Spleen (tissue), 11 donors: ENCODE measurements around the gene ART1. TPM values are rescaled to one million over a fixed set of nuclear protein-coding genes. Genes with fewer than 3 reads are reported as not detected.
A peak's percentile ranks its signal among the peaks of the same experiment; 100 is the strongest.

Experiments used
- DNase-seq: peaks from one replicate; pipeline ENCODE4 v3.0.0-alpha.2; 2020
- H3K27ac ChIP-seq, 8 donors: fragments of 200-600 bp; sonication (generic) in 7 of 8; 1 replicate in 4 of 8; 2 replicates in 4 of 8; pipeline versions ENCODE4 v1.5.0 to v1.8.0; 2016 to 2021; ENCODE audit warnings: inconsistent platforms in 4 of 8, mild to moderate bottlenecking in 4 of 8, moderate library complexity in 1 of 8
- H3K27me3 ChIP-seq, 7 donors: fragments of 200-600 bp; sonication (generic) in 6 of 7; replicated peaks in 1 of 7; 1 replicate in 4 of 7; 2 replicates in 3 of 7; pipeline versions ENCODE4 v1.5.0 to v1.8.0; 2016 to 2021; ENCODE audit warnings: inconsistent platforms in 3 of 7, mild to moderate bottlenecking in 1 of 7
- H3K36me3 ChIP-seq, 6 donors: fragments of 200-600 bp; sonication (generic) in 5 of 6; 1 replicate in 4 of 6; 2 replicates in 2 of 6; pipeline versions ENCODE4 v1.5.0 to v1.8.0; 2016 to 2021; ENCODE audit warnings: inconsistent platforms in 2 of 6
- H3K4me1 ChIP-seq, 6 donors: fragments of 200-600 bp; sonication (generic) in 5 of 6; 1 replicate in 3 of 6; 2 replicates in 3 of 6; pipeline versions ENCODE4 v1.5.0 to v1.8.0; 2016 to 2021; ENCODE audit warnings: inconsistent platforms in 3 of 6
- H3K4me3 ChIP-seq, 8 donors: fragments of 200-600 bp; sonication (generic) in 7 of 8; 1 replicate in 4 of 8; 2 replicates in 4 of 8; pipeline versions ENCODE4 v1.5.0 to v1.8.0; 2016 to 2021; ENCODE audit warnings: inconsistent platforms in 4 of 8, mild to moderate bottlenecking in 4 of 8, moderate library complexity in 2 of 8
- H3K9me3 ChIP-seq, 8 donors: fragments of 200-600 bp; sonication (generic) in 7 of 8; 1 replicate in 4 of 8; 2 replicates in 4 of 8; pipeline versions ENCODE4 v1.5.0 to v1.8.0; 2016 to 2021; ENCODE audit warnings: inconsistent platforms in 4 of 8
- POLR2A ChIP-seq, 3 donors: fragments of 450-650 bp; IDR thresholded peaks; one replicate each; pipeline ENCODE4 v1.5.1; 2017; ENCODE audit warnings: antibody characterized with exemption in 3 of 3, mild to moderate bottlenecking in 1 of 3
- POLR2AphosphoS5 ChIP-seq, 3 donors: sonication (generic); formaldehyde crosslinking; IDR thresholded peaks; one replicate each; pipeline ENCODE4 v1.5.1; 2017; ENCODE audit warnings: antibody characterized with exemption in 3 of 3
- WGBS, 5 donors: extraction: QIAGEN DNeasy Blood & Tissue Kit in 3 of 5; methylation state at CpG; one replicate each; pipeline versions ENCODE4 v1.1.5 to v1.1.7; 2013 to 2018; 5-methylcytosine and 5-hydroxymethylcytosine counted together
- intact Hi-C: fragments of 100-400 bp; cut with DNase I; formaldehyde crosslinking; loops from one replicate; pipeline ENCODE4 v1.15.0; 2023; ENCODE audit warnings: low total_unique reads
- polyA plus RNA-seq, 3 donors: library from polyadenylated mRNA; stranded (reverse); fragments of 200-250 nt; gene quantifications; one replicate each; pipeline ENCODE4 v1.2.1, GENCODE V29; 2013
- total RNA-seq, 7 donors: library from RNA; depleted of rRNA in 3 of 7; stranded (reverse); fragments of >200 nt in 3 of 7; fragmentation: NEBNext Ultra II Directional in 4 of 7; extraction: Animal tissue kit (Norgen Biotek cat#: 25700) in 4 of 7; gene quantifications; one replicate each; pipeline versions ENCODE4 v1.1.0 to v1.2.1, GENCODE V29; 2016 to 2021
- TF ChIP-seq, protein P1 (sequence below), 11 experiments: fragments of 200-600 bp in 7 of 11; fragments of 450-650 bp in 4 of 11; sonication (generic) in 4 of 11; IDR thresholded peaks in 8 of 11; conservative IDR thresholded peaks in 3 of 11; 1 replicate in 7 of 11; 2 replicates in 4 of 11; pipeline versions ENCODE4 v1.4.0 to v1.8.0; 2016 to 2021; ENCODE audit warnings: antibody characterized with exemption in 11 of 11, inconsistent platforms in 4 of 11, mild to moderate bottlenecking in 1 of 11
- donor health status: healthy with polysubstance abuse.
- donor health status: DM: no; HTN: no; CAD: no; lungs with moderate emphysema.
- donor health status: DM: no; HTN: no; CAD: no.
- donor health status: Bipolar disorder and iron deficiency.
- donor health status: healthy.
- donor health status: DM: no; HTN: no; CAD: no.
- donor health status: DM: yes; HTN: yes; CAD: no.

Gene ART1
- total and polyA plus RNA-seq, 10 donors: not detected

DNA sequence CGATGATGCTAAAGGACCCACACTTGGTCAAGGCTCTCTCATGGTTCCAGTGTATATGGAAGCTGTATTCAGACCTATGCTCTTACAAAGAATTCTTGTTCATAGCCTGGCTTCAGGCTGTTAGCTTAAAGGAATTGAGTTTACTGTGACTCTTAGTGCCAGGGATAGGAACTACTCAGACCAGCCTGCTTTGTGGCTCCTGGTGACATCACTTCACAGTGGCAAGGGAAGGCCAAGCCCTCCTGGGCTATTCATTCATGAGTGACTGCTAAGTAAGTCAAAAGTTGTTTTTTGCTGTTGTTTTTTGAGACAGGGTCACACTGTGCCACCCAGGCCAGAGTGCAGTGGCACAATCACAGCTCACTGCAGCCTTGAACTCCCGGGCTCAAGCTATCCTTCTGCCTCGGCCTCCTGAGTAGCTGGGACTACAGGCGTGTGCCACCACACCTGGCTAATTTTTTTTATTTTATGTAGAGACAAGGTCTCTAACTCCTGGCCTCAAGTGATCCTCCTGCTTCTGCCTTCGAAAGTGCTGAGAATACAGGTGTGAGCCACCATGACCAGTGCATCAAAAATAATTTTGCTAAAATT, 12.8 kb upstream of the ART1 start:
- Histone ChIP-seq H3K36me3 (no peaks in the 10 kb centered on the region), H3K27ac (no peak overlapping the region), H3K4me1 (no peaks in the 10 kb centered on the region), H3K27me3 (no peaks in the 10 kb centered on the region), H3K4me3 (no peak overlapping the region), H3K9me3 (no peaks in the 10 kb centered on the region)
- intact Hi-C loops: no loop called here
- peak; percentile 33 for DNase-seq
- 84 to 90% (median 88%) methylated on average over 5 of the region's 5 CpGs for WGBS, 5 donors
- no peak for TF ChIP-seq POLR2A (IDR thresholded peaks at IDR 0.05)
- no peak for TF ChIP-seq POLR2AphosphoS5 (IDR thresholded peaks at IDR 0.05)
- TF ChIP-seq, protein P1, sequence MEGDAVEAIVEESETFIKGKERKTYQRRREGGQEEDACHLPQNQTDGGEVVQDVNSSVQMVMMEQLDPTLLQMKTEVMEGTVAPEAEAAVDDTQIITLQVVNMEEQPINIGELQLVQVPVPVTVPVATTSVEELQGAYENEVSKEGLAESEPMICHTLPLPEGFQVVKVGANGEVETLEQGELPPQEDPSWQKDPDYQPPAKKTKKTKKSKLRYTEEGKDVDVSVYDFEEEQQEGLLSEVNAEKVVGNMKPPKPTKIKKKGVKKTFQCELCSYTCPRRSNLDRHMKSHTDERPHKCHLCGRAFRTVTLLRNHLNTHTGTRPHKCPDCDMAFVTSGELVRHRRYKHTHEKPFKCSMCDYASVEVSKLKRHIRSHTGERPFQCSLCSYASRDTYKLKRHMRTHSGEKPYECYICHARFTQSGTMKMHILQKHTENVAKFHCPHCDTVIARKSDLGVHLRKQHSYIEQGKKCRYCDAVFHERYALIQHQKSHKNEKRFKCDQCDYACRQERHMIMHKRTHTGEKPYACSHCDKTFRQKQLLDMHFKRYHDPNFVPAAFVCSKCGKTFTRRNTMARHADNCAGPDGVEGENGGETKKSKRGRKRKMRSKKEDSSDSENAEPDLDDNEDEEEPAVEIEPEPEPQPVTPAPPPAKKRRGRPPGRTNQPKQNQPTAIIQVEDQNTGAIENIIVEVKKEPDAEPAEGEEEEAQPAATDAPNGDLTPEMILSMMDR (IDR thresholded peaks at IDR 0.05 in 8 of 11, conservative IDR thresholded peaks at IDR 0.05 in 3 of 11): no peak

DNA sequence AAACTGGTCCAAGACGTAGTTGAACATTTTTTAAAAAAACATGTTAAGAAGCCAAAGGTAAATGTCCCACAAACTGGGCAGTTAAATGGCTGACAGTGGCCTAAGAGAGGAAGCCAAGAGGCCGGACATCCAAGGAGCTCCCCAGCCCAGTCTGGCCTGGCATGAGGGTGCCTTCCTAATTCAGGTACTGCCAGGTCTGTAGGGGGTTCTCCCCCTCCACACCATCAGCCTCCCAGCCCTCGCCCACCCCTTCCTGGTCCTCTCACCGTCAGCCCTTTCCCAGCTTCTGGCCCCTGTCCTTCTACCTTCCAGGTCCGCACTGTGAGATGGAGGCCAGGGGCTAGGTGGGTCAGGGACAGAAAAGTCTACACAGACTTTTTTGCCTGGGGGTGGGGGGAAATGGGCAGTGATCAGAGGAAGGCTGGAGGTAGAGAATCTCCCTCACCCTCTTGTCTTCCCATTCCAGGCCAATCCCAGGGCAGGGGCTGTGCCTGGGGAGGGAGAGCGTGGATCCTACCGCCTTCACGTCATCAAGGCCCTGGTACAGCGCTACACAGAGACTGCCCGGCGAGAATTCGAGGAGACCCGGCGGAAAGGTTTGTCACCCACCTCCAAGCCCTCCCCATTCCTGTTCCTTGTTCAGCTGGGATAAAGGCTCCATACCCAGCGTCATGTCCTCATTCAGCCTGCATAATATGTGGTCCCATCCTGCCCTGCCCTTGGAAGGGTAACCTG, 9.1 kb upstream of the ART1 start:
- Histone ChIP-seq H3K4me1 (no peaks in the 10 kb centered on the region), H3K9me3 (no peaks in the 10 kb centered on the region), H3K27me3 (no peaks in the 10 kb centered on the region), H3K4me3 (no peak overlapping the region), H3K36me3 (no peaks in the 10 kb centered on the region), H3K27ac (no peak overlapping the region)
- WGBS, 5 donors: 87 to 94% (median 93%) methylated on average over 15 of the region's 15 CpGs
- peak; percentile 32 for DNase-seq
- intact Hi-C loops: no loop called here
- TF ChIP-seq POLR2AphosphoS5 (IDR thresholded peaks at IDR 0.05): no peak
- TF ChIP-seq POLR2A (IDR thresholded peaks at IDR 0.05): no peak
- TF ChIP-seq, protein P1 (IDR thresholded peaks at IDR 0.05 in 8 of 11, conservative IDR thresholded peaks at IDR 0.05 in 3 of 11): no peak

DNA sequence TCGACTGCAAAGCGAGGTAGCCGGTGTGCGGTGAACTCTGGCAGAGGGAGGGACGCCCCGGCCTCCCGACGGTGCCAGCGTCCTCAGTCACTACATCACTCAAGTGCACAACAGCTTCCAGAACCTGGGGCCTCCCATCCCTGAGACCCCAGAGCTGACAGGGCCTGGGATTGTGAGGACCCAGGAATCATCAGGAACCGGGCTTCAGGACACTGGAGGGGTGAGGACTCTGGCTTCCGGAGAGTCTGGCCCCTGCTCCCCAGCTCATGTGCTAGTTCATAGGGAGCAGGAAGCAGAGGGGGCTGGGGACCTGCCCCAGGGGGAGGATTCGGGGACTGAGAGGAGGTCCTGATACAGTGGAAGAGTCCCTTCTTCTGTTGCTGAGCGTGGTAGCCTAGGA, 7.7 kb upstream of the ART1 start:
- TF ChIP-seq, protein P1 (IDR thresholded peaks at IDR 0.05 in 8 of 11, conservative IDR thresholded peaks at IDR 0.05 in 3 of 11): no peak
- no peak for TF ChIP-seq POLR2A (IDR thresholded peaks at IDR 0.05)
- TF ChIP-seq POLR2AphosphoS5 (IDR thresholded peaks at IDR 0.05): no peak
- 79 to 85% (median 84%) methylated on average over 12 to 13 of the region's 13 CpGs for WGBS, 5 donors
- intact Hi-C loops: no loop called here

DNA sequence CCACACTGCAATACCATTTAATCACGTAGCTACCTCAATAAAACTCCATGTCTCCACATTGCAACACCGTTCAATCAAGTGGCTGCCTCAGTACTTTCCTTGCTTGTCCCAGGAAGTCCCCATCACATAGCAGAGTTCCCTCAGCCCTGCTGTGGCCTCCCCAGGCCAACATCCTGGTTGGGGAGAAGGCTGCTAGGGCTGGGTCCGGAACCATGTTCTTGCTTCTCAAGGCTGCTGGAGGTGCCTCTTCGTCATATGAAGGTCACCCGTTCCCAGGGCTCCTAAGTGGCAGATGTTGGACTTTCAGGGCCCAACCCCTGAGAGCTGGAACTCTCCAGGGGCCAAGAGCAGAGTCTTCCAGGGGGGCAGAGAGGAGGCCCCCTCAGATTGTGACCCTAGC, 6.4 kb upstream of the ART1 start:
- DNase-seq: no peak
- intact Hi-C loops: no loop called here

More for the DNA sequence above, 7.7 kb upstream of the ART1 start:
- H3K27ac ChIP-seq: no peak overlapping the region
- no peak overlapping the region for H3K4me3 ChIP-seq
- peaks cover 0 to 11% (median 5%) of the 10 kb centered on the region in 7 donors for H3K27me3 ChIP-seq
- H3K4me1 ChIP-seq: peaks cover 1 to 7% (median 4%) of the 10 kb centered on the region in 6 donors
- no peak for DNase-seq
- H3K36me3 ChIP-seq: no peaks in the 10 kb centered on the region
- no peaks in the 10 kb centered on the region for H3K9me3 ChIP-seq

More for the DNA sequence above, 6.4 kb upstream of the ART1 start:
- TF ChIP-seq POLR2A (IDR thresholded peaks at IDR 0.05): no peak
- no peak for TF ChIP-seq POLR2AphosphoS5 (IDR thresholded peaks at IDR 0.05)
- TF ChIP-seq, protein P1 (IDR thresholded peaks at IDR 0.05 in 8 of 11, conservative IDR thresholded peaks at IDR 0.05 in 3 of 11): no peak
- H3K36me3 ChIP-seq: no peaks in the 10 kb centered on the region
- peaks cover 6 to 19% (median 15%) of the 10 kb centered on the region in 6 donors for H3K4me1 ChIP-seq
- H3K27me3 ChIP-seq: peaks cover 0 to 24% (median 13%) of the 10 kb centered on the region in 7 donors
- H3K27ac ChIP-seq: no peak overlapping the region
- H3K4me3 ChIP-seq: no peak overlapping the region
- WGBS, 5 donors: 68 to 89% (median 84%) methylated on average over 5 of the region's 5 CpGs
- no peaks in the 10 kb centered on the region for H3K9me3 ChIP-seq
